Activated CD8-positive, alpha-beta memory T cell treated with anti-CD3 and anti-CD28 coated beads for 48 hours (primary cell): Measurements from ENCODE around the gene DVL3.

Experiments used
- DNase-seq, 3 experiments: peaks; one replicate each; pipeline ENCODE4 v3.0.0-alpha.2; 2020; ENCODE audit warnings: low read depth in 2 of 3, low spot score in 2 of 3

DVL3 gene

DNA sequence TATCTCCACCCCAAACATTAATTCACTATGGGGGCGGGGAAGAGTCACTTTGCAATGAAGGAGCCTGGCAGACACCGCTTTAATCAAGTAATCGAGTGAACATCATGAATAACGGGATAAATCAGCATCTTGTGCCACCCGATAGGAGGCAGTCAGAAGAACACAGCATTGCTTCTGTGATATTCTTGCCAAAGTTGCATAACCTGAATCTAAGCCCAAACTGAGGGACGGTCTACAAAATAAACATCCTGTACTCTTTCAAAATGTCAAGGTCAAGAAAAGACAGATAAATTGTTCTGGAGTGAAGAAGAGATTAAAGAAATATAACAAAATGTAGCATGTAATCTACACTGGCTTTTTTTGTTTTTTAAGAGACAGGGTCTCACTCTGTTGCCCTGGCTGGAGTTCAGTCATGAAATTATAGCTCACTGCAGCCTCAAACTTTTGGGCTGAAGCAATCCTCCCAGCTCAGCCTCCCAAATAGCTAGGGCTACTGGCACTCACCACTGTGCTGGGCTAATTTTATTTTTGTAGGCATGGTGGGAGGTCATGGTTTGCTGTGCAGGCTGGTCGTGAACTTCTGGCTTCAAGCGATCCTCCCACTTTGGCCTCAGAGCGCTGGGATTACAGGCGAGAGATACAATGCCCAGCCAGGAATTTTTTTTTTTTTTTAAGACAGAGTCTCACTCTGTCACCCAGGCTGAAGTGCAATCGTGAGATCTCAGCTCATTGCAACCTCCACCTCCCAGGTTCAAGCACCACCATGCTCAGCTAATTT is 54.2 kb downstream of the DVL3 start:
- DNase-seq, result no peak

DNA sequence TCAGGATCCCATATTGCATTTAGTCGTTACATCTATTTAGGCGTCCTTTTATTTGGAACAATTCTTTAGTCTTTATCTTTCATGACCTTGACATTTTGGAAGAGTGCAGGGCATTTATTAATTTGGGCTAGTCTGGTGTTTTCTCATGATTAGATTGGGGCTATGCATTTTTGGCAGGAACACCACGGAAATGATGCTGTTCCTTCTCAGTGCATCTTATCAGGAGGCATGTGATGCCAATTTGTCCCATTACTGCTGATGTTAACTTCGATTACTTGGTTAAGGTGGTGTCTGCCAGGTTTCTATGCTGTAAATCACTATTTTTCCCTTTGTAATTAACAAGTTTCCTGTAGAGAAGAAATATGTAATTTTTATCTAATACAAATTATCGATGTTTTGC is 56.1 kb downstream of the DVL3 start:
- DNase-seq, result no peak

DNA sequence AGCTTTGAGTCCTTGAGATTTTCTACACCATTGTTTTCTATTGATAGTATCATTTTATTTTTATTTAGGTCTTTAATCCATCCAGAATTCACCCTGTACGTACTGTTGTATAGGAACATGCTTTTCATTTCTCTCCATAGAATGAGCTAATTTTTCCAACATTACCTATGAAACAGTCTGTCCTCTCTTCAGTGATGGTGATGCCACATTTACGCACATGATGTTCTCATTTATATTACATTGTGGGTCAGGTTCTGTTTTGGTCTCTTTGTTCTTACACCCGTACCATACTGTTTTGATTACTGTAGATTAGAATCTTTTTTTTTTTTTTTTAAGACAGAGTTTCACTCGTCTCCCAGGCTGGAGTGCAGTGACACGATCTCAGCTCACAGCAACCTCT is 56.5 kb downstream of the DVL3 start:
- no peak for DNase-seq

DNA sequence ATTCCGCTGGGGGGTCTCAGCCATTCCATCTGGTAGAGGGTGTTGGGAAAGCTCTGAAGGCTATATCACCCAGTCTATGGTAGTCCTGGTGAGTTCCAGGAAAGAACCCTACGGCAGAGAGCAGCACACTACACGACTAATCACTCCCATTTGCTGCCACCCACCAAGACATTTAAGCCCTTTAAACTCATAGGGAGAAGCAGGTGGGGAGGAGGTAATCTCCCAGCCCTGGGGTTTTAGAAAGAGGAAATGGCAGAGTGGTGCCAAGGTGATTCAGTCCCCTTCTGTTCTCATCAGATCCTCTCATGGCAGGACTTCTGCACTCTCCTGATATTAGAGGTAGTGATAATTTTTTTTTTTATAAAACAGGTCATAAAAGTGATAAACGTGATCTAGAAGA is 63.6 kb downstream of the DVL3 start:
- DNase-seq, result no peak

DNA sequence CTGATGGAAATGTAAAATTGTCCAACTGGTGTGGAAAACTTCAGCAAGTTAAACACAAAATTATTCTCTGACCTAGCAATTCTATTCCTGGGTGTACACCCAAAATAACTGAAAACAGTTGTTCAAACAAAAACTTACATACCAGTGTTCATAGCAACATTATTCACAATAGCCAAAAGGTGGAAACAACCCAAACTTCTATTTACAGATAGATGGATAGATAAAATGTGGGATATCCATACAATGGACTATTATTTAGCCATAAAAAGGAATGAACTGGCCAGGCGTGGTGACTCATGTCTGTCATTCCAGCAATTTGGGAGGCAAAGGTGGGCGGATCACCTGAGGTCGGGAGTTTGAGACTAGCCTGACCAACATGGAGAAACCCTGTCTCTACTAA is 67.3 kb downstream of the DVL3 start:
- no peak for DNase-seq
